Astrocyte of the cerebellum (primary cell): ENCODE results near the gene KIF25.
"Not testable (repeated sequence)": the region's sequence is repeated elsewhere in the genome, so short reads cannot be mapped to it uniquely, and the experiment has no call there.

Source experiments
- DNase-seq: peaks from one replicate; pipeline ENCODE4 v3.0.0-alpha.2; 2011; ENCODE audit warnings: low read depth
- H3K4me3 ChIP-seq: 2 replicates; pipeline ENCODE4 v1.5.1; 2011; ENCODE audit warnings: mild to moderate bottlenecking, low read depth, low read length, moderate library complexity
- in situ Hi-C: cut with HindIII; loops from 2 replicates; pipeline ENCODE4 v1.10.0; 2017; ENCODE audit warnings: low sequenced_read_pairs
- TF ChIP-seq, protein P1 (sequence below): IDR thresholded peaks from 2 replicates; pipeline ENCODE4 v1.5.1; 2012; ENCODE audit warnings: low read length, low read depth, moderate library complexity, mild to moderate bottlenecking; ENCODE audit errors: missing control alignments

KIF25 gene

DNA sequence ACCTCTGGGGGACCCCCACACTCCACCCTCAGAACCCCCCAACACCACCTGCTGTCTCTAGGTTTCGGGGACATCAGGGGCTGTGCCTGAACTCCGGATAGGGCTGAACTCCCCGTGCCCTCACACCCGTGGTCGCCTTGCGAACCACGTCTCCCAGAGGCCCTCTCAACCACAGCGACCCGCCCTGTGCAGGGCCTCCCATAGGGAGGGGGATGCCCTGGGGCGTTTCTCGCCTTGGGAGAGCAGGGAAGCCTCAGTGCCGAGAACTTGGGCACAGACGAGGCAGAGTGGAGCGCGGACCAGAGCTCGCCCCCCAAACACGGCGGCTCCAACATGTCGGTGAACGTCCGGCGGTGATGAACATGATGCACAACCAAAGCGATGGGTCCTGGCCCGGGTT lies 74.8 kb downstream of the KIF25 start:
- H3K4me3 ChIP-seq: no peak overlapping the region
- TF ChIP-seq, protein P1, sequence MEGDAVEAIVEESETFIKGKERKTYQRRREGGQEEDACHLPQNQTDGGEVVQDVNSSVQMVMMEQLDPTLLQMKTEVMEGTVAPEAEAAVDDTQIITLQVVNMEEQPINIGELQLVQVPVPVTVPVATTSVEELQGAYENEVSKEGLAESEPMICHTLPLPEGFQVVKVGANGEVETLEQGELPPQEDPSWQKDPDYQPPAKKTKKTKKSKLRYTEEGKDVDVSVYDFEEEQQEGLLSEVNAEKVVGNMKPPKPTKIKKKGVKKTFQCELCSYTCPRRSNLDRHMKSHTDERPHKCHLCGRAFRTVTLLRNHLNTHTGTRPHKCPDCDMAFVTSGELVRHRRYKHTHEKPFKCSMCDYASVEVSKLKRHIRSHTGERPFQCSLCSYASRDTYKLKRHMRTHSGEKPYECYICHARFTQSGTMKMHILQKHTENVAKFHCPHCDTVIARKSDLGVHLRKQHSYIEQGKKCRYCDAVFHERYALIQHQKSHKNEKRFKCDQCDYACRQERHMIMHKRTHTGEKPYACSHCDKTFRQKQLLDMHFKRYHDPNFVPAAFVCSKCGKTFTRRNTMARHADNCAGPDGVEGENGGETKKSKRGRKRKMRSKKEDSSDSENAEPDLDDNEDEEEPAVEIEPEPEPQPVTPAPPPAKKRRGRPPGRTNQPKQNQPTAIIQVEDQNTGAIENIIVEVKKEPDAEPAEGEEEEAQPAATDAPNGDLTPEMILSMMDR: no peak
- in situ Hi-C loops: no loop called here
- no peak for DNase-seq

DNA sequence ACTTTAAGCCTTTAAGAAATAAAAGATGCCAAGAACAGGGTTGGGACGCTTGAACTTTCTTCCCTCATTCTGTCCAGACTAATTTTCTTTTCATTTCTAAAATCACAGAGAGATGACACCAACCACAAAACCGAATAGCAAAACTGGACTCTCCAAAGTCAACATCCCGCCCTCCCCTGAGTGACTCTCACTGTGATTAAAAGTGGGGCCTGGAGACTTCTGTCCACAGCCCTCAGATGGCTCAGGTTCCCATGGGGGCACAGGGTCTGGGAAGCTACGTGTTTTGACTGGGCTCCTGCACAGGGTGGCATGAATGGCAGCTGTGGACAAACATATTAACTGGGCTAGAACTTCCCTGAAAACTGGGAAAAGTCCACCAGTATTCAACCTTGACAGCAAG lies 75.3 kb downstream of the KIF25 start:
- TF ChIP-seq, protein P1: no peak
- no peak for DNase-seq
- in situ Hi-C loops: no loop called here
- H3K4me3 ChIP-seq: no peak overlapping the region

DNA sequence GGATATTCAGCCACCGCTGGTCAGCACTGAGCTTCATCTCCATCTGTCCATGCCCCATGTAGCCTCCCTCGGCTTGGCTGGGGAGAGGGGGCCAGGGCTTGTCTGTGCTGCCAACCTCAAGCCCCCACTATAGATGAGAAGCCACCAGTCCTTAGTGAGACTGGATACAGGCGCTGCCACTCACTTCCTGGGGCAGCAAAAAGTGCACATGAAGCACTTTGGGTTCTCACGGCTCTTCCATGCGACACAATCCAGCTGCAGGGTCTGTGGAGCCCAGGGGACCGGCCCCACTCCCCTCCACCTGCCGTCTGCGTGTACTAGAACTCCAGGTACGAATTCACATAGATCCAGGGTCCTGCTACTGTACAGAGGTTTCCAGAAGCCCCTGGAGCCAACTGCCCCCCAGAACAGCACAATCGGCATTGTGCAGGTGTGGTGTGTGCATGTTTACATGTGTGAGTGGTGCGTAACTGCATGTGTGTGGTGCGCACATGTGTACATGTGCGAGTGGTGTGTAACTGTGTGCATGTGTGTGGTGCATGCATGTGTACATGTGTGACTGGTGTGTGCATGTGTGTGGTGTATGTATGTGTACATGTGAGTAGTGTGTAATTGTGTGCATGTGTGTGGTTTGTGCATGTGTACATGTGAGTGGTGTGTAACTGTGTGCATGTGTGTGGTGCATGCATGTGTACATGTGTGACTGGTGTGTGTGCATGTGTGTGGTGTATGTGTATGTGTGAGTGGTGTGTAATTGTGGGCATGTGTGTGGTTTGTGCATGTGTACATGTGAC lies 76.7 kb downstream of the KIF25 start:
- in situ Hi-C loops: no loop called here

DNA sequence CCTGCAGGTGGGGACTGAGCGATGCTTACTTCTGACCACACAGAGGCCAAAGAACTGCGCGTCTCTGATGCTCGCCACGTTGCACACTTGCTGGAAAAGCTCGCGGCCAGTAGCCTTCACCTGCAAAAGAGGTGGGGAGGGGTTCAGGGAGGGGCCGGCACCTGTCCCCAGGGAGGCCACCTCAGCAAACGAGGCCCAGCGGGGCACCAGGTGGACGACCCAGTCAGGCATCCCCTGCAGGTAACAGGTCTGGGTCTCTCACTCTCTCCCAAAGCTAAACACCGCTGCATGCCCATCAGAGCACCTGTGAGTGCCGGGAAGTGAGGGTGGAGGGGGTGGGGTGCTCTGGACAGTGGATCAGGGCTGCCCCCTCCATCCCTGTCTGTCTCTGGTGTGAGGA lies 77.7 kb downstream of the KIF25 start:
- in situ Hi-C loops: no loop called here
- TF ChIP-seq, protein P1: no peak
- no peak overlapping the region for H3K4me3 ChIP-seq
- no peak for DNase-seq

More for the DNA sequence above, 76.7 kb downstream of the KIF25 start:
- no peak overlapping the region for H3K4me3 ChIP-seq
- TF ChIP-seq, protein P1: no peak
- DNase-seq: no peak

DNA sequence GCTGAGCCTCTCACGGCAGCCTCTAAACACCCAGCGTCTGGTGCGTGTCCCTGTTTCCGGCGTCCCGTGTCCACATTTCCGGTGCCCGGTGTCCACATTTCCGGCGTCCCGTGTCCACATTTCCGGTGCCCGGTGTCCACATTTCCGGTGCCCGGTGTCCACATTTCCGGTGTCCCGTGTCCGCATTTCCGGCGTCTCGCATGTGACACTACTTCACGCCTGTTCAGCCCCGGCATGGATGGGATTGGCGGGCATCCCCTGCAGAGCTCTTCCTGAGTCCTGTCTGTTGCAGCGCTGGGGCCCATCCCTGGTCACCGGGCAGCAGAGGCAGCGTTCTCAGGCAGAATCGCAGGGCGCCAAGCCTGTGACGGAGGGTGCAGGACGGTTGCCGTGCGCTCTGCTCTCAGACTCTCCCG lies 78.3 kb downstream of the KIF25 start:
- TF ChIP-seq, protein P1: no peak
- DNase-seq: no peak
- H3K4me3 ChIP-seq: no peak overlapping the region
- in situ Hi-C loops: no loop called here

DNA sequence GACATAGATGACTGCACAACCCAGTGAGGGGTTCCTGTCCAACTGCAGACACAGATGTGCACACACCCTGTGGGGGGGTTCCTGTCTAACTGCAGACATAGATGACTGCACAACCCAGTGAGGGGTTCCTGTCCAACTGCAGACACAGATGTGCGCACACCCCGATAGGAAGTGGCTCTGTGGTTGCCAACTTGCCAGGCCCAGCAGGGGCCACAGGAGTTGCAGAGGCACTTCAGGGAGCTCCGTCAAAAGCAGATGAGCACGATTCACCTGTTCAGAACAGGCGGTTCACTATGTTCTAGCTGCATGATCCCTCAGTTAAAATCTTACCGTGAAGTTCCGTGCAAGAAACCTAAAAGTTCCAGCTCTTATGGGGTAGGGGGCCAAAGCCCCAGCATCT lies 79.9 kb downstream of the KIF25 start:
- DNase-seq, in situ Hi-C loops: not testable (repeated sequence)

DNA sequence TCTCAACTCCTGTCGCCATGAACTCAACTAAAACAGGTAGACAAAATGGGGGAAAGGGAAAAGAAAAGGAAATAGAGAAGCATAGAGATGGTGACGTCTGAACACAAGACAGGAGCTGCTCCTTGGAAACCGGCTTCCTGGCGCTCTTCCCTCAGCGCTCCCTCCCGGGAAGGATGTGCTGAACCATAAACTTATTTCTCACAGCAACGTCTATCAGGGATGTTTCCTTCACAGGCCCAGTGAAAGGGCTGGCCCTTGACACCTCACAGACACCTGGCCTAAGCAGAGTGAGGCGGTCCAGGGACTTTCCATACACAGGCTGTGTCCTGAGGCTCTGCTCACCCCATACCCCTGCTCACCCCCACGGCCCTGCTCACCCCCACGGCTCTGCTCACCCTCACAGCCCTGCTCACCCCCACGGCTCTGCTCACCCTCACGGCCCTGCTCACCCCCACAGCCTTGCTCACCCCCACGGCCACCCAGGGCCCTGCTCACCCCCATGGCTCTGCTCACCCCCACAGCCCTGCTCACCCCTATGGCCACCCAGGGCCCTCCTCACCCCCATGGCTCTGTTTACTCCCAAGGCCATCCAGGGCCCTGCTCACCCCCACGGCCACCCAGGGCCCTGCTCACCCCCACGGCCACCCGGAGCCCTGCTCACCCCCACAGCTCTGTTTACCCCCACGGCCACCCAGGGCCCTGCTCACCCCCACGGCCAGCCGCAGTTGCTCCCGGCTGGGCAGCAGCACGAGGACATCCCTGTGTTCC lies 80.9 kb downstream of the KIF25 start:
- TF ChIP-seq, protein P1: no peak
- no peak overlapping the region for H3K4me3 ChIP-seq
- in situ Hi-C loops: no loop called here
- DNase-seq: no peak

More for the DNA sequence above, 79.9 kb downstream of the KIF25 start:
- H3K4me3 ChIP-seq: not testable (repeated sequence)
